Measurements from ENCODE around the gene SPATA25. TPM values are rescaled to one million over a fixed set of nuclear protein-coding genes. Genes with fewer than 3 reads are reported as not detected.

SPATA25 gene
- polyA plus RNA-seq, 5 donors = 1.3 to 3.6 (median 3.4) TPM

DNA sequence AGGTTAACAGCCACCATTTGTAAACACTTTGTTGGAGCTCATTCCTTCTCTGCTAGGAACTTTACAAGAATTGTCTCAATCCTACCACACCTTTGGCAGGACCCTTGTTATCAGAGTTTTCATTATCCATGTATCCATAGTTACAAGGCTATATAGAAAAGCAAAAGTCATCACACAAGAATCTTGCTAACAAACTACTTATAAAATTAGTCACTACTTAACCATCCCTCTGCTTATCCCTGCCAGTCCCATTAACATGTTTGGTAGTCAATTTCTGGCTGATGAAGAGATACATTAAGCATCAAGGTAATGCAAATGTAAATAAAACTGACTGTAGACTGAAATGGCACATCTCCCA lies 19.6 kb downstream of the SPATA25 start:
- DNase-seq = no peak

DNA sequence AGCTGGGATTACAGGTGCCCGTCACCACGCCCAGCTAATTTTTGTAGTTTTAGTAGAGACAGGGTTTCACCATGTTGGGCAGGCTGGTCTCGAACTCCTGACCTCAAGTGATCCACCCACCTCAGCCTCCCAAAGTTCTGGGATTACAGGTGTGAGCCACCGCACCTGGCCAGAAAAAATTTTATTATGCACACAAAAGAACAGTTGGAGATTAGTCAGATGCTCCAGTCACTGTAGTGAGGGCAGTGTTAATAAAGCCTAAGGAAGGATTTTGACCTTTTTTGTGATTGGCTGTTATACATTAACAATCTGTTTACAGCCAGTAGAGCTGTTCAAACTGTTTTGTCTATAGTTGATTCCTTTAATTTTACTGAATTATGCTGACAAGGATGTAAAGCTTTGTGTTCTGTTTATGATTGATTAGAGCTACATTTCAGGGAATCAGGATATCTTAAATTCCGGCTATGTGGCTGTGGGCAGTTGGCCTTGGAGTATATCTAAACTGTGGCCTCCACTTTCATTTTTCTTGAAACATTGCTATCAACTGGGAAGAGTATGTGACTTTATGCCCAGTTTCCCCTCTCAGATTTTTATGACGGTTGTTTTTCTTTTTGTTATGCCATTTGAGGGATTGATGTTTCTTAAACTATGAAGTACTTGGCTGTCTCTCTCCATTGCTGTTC lies 20.1 kb downstream of the SPATA25 start:
- DNase-seq = no peak

DNA sequence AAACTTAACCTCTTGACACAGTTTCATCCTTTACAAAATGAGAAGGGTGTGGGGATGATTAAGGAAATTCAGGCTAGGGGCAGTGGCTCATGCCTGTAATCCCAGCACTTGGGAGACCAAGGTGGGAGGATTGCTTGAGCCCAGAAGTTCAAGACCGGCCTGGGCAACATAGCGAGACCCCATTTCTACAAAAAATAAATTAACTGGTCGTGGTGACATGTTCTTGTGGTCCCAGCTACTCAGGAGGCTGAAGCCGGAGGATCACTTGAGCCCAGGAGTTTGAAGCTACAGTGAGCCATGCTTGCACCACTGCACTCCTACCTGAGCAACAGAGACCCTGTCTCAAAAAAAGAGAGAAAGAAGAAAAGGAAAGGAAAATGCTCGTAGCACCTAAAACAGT lies 21.0 kb downstream of the SPATA25 start:
- DNase-seq = no peak

DNA sequence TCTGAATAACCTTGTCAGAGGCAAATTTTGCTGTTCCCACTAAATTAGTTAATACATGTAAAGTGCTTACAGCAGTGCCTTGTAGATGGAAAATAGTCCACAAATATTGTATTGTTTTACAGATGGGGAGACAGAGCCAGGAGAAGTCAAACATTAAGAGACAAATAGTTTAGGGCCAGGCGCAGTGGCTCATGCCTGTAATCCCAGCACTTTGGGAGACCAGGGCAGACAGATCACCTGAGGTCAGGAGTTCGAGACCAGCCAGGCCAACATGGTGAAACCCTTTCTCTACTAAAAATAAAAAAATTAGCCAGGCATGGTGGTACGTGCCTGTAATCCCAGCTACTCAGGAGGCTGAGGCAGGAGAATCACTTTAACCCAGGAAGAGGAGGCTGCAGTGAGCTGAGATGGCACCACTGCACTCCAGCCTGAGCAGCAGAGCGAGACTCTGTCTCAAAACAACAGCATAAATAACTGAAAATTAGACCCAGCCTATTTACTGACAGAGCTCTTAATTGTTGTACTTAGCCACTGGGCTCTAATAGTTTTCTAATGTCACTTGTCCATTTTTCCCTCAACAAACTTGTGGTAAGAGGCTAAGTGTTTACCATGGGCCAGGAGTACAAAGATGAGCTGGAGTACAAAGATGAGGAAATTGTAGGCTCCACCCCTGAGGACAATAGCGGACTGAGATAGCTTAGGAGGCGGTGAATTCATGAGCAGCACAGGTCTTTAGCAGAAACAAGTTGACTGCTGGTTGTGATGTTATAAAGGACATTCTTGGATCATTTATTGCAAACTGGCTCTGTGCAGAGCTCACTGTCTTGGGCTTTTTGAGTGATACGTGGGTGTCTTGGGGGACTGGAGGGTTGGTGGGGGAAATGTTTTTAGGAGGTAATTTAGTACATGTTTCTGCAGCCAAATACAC lies 23.6 kb downstream of the SPATA25 start:
- no peak for DNase-seq

DNA sequence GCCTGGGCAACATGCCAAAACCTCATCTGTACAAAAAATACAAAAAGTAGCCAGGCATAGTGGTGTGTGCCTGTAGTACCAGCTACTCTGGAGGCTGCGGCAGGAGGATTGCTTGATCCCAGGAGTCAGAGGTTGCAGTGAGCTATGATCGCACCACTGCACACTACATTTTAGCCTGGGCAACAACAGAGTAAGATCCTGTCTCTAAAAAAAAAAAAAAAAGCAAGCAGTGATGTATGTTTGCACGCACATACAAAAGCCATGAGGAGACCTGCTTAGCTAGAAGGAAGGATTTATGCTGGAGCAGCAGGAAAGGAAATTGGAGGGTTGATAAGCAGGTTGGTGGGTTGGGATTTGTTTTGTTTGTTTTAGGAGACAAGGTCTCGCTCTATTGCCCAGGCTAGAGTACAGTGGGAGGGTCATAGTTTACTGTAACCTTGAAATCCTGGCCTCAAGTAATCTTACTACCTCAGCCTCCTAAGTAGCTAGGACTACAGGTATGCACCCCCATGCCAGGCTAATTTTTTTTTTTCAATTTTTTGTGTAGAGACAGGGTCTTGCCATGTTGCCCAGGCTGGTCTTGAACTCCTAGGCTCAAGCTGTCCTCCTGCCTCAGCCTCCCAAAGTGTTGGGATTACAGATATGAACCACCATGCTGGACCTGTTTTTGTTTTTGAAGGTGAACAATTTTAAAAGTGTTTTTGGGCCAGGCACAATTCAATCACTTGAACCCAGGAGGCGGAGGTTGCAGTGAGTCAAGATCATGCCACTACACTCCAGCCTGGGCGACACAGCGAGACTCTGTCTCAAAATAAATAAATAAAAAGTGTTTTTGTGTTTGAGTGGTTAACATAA lies 26.0 kb downstream of the SPATA25 start:
- DNase-seq = no peak

DNA sequence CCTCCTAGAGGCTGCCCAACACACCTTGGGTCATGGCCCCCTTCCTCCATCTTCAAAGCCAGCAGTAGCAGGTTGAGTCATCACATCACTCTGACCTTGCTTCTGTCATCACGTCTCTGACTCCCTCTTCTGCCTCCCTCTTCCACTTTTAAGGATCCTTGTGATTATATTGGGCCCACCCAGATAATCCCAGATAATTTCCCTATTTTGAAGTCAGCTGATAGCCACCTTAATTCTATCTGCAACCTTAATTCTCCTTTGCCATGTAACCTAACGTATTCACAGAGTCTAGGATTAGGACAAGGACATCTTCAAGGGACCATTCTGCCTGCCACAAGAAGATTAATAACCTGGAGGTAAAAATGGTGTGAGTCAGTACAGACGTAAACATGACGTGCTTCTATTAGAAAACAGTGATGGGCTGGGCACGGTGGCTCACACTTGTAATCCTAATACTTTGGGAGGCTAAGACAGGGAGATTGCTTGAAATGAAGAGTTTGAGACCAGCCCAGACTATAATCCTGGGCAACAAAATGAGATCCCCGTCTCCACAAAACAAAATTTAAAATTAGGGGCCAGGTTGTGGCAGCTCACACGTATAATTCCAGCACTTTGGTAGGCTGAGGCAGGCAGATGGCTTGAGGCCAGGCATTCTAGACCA lies 26.7 kb downstream of the SPATA25 start:
- no peak for DNase-seq

DNA sequence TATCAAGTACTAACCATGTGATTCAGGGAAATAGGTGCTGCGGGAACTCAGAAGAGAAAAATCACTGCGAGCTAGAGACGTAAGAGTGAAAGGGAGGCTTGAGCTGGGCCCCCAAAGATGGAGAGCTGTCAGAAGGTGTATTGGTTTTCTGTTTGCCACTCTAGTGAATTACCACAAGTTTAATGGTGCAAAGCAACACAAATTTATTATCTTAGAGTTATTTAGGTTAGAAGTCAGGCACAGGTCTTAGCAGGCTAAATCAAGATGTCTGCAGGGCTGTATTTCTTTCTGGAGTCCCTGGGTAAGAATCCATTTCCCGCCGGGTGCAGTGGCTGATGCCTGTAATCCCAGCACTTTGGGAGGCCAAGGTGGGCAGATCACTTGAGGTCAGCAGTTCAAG lies 27.5 kb downstream of the SPATA25 start:
- DNase-seq = no peak

DNA sequence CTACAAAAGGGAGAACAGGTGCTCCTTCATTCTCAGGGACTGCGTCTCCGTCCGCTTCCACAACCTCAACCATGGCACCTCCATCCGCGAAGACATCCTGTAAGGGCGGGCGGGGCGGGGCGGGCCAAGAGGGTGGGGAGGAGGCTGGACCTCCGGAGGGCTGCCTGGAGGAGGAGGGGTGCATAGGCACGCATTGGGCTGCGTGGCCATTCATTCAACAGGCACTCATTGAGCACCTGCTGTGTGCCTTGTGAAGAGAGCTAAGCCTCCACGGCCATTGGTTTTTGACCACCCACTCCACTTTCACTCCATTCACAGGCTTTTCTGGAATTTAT lies 29.6 kb downstream of the SPATA25 start:
- DNase-seq = no peak

DNA sequence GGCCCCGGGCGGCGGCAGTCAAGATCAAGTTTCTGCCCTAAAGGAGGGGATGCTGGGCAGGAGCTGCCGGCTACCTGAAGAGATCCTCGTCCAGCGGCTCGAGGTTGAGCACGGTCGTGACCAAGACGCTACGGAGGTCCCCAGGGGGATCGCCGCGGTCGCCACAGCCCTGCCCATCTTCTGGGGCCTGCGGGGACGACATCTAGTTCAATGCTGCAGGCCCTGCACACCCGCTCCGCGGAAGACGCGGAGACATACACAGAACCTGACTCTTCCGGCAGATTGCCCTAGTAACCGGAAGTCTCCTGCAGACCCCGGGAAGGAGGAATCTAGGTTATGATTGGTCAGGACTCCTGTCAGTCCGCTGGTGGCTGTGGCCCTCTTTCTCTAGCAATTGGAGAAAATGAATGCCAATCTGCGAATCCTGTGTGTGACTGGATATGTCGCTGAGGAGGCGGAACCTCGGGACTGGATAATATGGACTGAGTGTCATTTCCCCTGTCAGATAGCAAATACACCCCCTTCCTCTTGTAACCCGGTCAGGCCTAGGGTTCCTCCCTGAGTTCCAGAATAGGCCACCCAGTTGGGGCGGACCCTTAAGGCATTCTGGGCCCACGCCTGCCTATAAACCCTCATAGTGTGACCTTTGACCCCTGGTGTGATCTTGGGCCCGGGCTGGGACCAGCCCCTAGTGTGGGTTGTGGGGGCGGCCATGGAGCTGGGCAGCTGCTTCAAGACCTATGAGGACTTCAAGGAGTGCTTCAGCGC lies 30.1 kb downstream of the SPATA25 start, which contains the start of the genes ACOT8 and ZSWIM3:
Gene ACOT8 (minus strand): TSS at position 279 of the 768 bp plus-strand sequence. CDS start 77 bp downstream, at position 202.
Gene ZSWIM3 (plus strand): TSS at position 501 of the 768 bp plus-strand sequence. CDS start 212 bp downstream, at position 713.
- peak; percentile 100 for DNase-seq

DNA sequence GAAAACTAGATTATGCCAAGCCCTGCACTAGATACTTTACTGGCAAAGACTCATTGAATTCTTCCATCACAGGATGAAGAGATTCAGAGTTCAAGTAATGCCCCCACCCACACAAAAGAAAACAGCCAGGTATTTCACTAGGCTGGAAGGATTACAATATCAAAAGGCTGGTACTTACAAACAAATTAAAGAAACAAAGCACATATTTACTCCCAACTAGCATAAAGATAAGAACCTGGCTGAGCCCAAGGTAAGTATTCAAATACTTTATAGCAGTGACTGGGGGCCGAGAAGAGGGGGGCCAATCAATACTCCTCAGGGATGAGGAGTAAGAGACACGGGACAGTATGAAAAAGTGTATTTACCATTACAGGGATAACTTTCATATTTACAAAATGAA lies 33.9 kb downstream of the SPATA25 start:
- DNase-seq = no peak

DNA sequence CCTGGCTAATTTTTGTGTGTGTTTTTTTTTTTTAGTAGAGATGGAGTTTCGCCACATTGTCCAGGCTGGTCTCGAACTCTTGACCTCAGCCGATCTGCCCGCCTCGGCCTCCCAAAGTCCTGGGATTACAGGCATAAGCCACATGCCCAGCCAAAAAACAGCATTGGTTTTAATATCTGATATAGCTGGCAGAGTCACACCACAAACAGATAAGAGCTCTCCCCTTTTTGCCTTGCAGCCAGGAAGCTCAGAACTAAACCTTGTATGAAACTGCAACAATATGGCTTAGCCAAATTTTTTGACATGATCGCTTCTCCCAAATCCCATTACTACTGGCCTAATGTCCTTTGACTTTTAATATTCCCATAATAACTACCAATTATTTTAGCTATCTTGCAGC lies 35.1 kb downstream of the SPATA25 start:
- DNase-seq = no peak

DNA sequence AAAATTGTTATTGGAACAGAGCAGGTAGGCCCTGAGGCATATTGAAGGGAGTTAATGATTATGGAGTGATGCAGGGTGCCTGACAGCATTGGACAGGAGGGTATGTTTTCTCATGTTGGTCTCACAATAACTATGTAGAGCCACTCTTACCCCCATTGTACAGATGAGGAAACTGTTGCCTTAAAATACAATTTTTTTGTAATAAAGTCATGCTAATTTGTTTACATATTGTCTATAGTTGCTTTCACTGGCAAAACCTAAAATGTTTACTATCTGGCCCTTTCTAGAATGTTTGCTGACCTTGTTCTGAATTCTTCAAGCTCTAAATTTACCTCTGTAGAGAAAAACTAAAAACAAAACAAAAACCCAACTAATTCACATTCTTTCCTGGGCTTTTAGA lies 35.9 kb downstream of the SPATA25 start:
- no peak for DNase-seq

DNA sequence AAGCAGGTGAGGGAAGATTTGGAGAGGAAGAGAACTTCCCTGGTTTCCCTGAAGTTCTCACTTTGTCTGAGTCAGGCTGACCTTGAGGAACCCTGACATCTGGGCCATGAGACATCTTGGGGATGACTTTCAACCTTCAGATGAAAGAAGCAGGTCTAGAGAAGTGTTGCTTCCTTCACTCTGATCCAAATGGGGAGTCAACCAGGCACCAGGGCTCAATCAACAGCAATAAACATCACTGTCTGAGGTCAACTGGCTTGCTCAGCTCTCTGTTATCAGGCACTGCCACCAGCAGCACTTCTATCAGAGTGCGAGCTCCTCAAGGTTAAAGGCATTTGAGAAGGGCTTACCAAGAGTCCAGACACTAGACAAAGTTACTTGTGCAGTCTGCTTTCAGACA lies 36.5 kb downstream of the SPATA25 start:
- DNase-seq = no peak

DNA sequence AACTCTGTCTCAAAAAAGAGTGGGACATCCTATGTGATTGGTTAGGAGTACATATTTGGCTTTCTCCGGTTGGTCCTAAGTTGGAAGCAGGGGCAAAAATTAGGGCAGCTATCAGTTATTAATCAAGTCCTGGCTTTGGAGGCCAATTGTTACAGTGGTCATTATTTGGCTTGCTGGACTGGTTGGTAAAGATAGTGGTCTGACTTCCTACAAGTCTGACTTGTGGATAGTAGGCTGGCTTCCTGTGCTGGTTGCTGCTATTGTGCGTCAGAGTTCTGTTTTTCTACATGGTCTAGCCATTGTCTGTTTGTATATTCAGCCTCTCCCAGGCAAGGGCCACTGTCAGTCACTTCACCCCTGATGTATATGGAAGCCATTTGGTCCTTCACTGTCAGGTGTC lies 37.2 kb downstream of the SPATA25 start:
- no peak for DNase-seq

DNA sequence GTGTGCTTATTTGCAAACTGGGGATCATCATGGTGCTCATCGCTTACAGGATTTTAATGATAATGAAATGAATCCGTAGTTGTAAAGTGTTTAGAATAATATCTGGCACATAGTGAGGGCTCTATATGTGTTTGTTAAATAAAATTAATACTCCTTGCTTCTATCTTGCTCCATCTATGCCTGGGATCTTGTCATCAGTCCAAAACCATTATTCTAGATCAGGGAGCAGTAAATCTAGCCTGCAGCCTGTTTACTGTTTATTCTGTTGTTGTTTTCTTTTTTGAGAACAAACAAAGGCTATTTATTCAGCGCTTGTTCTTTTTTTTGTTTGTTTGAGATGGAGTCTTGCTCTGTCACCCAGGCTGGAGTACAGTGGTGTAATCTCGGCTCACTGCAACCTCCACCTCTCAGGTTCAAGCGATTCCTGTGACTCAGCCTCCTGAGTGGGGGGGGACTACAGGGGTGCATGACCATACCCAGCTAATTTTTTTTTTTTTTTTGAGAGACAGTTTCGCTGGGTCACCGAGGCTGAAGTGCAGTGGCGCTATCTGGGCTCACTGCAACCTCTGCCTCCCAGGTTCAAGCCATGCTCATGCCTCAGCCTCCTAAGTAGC lies 38.3 kb downstream of the SPATA25 start:
- DNase-seq = no peak

DNA sequence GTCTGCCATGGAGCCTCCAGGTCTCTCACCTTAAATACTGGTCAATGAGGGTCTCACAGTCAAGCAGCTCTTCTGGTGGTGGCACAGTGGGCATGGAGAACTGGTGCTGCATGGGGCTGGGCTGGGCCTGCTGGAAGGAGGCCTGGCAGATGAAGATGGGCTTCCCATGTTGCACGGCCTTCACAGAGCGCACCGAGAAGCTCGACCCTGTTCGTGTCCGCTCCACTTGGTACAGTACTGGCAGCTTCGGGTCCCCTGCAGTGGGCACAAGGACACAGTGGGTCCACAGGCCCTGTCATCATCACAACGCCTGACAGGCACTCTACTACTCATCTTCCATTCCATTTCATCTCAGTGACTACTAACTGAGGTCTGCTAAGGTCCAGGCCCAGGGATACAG lies 39.0 kb downstream of the SPATA25 start:
- no peak for DNase-seq

DNA sequence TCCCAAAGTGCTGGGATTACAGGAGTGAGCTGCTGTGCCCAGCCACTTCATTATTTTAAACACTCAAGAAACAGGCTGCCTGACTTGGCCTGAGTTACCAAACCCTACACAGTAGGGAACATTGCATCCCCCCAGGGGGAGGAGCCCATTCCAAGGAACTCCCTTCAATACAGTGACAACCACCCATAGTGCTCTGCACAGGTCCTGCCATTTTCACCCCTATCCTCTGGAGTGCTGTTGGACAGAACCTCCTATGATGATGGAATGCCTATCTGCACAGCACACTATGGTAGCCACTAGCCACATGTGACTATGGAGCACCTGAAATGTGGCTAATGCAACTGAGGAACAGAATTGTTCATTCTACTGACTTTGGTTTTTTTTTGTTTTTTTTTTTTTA lies 42.0 kb downstream of the SPATA25 start:
- DNase-seq = no peak

DNA sequence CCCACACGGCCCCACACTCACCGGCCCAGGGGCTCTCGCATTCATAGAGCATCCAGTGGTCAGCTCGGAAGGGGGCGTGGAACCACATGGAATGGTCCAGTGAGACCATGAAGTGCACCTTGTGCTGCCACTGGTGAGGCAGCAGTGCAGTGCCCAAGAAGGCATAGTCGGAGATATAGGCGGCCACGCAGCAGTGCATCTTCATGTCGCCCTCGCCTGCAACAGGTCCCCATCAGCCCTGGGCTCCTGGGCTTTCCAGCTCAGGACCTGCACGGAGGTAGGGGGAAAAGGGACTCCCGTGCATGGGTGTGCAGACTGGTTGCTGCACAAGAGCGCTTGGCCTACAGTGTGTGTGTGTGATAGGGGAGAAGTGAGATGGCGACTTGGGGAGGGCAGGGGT lies 43.9 kb downstream of the SPATA25 start:
- no peak for DNase-seq

DNA sequence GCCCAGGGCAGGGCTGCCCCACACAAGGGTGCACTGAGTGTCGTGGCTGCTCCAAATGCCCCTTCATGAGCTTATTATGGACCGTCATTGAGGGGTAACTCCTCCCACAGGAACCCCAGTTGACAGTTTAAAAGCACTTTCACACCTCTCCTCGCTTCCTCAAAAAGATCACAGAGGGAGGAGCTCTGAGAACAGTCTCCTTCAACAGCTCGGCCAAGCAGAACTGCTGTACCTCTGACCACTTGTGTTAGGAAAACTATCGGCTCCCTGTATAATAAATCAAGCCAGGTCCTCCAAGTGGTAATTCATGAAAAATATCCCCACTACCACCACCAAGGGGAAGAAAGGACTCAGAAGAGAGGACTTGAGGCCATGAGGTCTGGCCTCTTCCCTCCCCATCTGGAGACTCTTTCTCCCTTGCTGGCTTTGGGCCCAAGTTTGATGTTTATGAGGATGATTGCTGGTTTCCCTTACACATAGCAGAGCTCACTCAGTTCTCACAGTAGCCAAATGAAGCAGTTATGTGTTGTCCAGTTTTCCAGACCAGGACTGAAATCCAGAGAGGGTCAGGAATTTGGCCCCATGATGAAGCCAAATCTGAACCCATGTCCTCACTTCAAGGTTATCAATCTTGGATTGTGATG lies 45.1 kb downstream of the SPATA25 start:
- no peak for DNase-seq

All from right lung (tissue), 5 donors.